Stimulated activated CD4-positive, alpha-beta T cell treated with anti-CD3 and anti-CD28 coated beads, Interleukin-4, amount 100 ng/mL, for 24 hours (primary cell): ENCODE results near the gene ANO10.
"Not testable (repeated sequence)": the region's sequence is repeated elsewhere in the genome, so short reads cannot be mapped to it uniquely, and the experiment has no call there.

Experiments used
- DNase-seq: peaks from one replicate; pipeline ENCODE4 v3.0.0-alpha.2; 2020

The ANO10 gene

DNA sequence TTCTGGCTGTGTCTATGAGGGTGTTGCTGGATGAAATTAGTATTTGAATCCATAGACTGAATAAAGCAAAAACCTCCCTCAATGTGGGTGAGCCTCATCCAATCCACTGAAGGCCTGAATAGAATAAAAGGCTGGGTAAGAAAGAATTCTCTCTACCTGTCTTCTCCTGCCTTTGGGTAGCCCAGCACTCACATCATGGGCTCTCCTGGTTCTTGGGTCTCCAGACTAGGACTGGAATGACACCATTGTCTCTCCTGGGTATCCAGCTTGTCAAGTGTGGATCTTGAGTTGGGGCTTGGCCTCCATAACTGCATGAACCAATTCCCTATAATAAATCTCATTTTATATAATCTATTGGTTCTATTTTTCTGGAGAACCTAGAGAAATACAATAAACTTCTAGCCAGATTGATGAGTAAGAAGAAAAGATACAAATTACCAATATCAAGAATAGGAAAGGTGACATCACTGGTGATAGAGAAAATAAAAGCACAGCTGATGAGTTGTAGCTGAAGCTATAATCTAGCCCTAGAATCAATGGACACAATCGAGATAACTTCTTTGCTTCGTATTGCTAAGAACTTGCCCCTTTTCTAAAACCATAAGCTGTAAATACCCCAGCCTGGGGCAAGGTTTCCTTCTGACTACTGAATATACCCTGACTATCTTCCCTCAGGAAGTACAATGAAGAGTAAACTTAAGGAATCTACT is 106.4 kb downstream of the ANO10 start:
- DNase-seq, result no peak

DNA sequence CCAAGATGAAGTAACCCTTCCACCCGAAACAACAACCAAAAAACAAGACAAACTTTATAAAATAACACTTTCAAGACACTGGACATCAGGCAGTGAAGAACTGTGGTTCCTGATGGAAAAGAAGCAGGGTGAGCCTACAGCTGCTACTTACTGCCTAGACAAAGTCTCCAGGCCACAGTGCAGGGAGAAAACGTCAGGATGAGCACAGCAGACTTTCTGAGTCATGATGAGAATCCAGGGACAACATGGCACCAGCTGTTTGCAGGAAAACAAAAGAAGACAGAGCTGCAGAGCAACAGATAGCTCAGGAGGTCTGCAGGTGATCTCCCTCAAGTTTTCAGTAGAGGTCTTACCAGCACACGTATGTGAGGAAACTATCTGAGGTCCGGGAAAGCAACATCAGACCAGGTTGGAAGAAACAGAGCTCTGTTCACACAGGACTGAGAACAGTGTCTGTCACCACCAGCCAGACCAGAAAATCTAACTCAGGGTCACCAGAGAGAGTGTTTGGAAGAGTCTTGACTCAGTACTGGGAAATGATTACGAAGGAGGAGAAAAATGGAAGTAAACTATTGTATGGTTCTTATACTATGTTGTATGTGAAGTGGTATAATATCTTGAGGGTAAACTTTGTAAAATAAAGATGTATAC is 108.9 kb downstream of the ANO10 start:
- no peak for DNase-seq

DNA sequence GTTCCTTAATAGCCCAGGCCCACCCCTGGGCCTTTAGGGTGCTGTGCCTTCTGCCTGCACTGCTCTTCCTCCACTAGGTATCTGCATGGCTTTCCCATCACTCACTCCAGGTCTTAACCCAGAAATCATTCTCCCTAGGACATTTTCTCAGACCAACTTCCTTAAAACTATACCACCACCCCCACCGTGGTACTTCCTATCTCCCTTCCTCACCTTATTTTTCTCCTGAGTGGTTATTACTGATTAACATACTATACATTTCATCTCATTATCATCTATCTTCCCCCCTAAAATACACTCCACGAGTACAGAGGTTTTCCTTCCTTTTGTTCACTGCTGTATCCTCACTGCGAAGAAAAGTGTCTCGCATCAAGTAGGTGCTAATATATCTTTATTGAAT is 115.2 kb downstream of the ANO10 start:
- no peak for DNase-seq

DNA sequence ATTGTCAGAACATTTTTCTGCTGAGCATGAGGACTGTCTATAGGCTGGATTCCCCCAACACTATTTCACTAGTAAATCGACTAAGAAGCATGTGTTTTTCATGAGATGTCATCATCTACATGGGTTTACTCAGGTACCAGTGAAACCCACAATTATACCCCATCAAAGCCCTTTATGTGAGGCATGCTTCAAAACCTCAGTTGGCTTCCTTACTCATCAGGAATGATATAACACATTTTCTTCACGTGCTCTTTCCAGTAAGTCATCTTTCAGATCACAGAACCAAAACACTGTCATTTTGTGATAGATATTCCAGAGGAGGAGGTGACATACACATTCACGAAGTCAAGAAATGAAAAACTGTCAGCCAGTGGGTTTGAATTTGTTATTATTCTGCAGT is 116.5 kb downstream of the ANO10 start:
- peak; percentile 20 for DNase-seq

DNA sequence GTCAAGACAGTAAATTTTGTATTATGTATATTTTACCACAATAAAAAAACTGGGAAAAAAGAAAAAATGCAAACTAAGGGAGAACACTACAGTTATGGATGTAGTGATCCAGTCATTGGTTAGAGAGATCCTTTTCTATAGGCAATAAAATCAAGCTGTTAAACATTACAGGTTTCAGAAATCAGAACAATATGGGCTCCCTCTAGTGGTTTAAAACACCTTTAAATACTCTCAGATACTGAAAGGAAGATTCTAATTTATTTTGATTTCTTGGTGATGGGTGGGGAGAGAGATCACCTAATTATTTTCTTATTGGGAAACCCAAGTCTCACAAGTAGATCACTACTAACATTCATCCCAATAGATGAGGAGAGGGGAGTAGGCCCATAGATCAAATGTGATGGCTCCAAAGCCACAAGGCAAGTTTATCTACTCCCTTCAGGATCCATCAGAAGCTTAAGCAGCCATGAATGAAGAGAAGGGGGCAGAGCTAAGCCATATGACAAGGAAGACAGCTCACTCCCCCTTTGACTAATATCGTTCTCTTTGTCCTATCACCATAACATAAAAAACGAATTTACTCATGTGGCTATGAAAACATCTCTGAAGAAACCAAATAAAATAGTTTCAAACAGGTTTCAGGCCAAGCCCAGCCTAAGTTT is 118.6 kb downstream of the ANO10 start:
- no peak for DNase-seq

DNA sequence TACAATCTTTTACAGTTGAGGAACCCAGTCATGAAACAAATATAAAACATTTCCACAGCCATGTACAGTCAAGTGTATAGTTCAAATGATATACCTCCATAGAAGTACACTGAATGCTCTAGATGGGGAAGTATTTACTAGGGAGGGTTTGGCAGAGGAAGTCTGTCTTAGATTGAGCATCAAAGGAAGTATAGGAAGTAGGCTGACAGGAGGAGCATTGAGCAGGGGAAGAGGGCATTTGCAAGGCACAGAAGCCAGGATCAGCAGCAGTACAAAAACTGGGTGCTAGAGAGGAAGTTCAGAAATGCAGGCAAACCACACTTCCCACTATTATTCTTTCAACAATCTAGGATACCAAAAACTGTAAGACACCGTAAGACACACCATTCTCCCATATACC is 122.6 kb downstream of the ANO10 start:
- DNase-seq, result no peak

DNA sequence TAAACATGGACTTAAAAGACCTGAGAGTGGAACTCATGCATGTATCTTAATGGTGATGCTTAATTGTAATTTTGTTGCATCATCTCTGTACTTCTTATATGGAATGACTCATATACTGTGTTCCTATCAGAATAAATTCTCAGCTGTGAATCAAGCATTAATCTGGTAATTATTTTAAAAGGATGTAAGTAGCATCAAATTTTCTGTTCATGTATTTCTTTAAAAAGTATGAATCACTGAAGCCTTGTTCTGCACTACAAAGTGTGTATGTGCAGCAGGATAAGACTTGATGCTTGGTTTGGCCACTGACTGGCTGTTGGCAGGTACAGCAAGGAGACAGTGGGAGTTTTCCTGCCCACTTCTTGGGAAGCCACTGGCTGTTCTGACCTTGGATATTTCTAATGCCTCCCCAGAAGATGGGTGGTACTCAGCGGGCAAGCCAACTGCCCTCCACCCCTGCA is 123.9 kb downstream of the ANO10 start:
- no peak for DNase-seq

DNA sequence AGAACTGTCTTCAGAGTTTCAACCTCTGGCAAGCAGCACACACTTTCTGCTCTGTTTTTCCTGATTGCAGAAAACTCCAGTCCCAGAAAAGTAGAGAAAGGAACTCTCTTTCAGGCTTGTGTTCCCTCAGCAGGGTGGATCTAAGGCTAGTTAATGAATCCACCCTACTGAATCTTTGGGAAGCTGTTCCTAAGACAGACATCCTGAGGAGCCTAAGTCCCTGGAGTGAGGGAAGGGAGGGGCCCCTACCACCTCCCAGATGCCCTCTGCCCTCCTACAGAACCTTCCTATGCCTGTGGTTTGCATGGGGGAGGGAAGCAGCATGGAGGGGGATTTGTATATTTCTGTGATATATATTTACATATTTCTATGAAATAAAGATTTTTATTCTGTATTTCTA is 124.4 kb downstream of the ANO10 start:
- no peak for DNase-seq

DNA sequence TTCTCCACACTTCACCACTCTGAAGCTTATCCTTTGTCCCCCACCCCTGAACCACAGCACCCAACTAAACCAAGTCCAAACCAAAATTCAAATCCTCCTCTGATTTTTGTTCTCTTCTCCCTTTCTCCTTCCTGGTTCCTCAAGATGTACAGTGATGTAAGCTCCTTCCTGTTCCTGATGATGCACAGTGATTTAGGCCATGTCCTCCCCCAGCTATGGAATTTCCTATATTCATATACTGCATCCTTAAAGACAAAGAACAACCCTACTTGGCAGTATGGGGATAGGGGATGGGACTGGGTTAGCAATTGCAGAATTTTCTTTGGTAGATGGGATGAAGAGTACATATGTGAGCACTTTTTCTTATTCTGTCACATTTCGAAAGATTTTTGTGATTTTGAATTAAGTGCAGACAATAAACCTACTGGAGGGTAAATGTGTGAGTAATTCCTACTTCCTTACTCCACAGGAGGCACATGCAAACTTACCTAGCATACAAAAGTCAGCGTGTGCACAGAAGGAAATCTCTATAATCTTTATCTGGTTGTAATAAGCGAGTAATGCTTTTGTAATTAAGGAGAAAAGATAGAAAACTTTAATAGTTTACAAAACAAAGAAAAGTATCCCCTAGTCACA is 125.0 kb downstream of the ANO10 start:
- no peak for DNase-seq

DNA sequence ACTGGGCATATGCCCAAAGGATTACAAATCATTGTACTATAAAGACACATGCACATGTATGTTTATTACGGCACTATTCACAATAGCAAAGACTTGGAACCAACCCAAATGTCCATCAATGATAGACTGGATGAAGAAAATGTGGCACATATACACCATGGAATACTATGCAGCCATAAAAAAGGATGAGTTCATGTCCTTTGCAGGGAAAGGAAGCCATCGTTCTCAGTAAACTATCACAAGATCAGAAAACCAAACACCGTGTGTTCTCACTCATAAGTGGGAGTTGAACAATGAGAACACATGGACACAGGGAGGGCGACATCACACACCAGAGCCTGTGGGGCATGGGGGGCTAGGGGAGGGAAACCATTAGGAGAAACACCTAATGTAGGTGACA is 128.9 kb downstream of the ANO10 start:
- DNase-seq, result not testable (repeated sequence)

DNA sequence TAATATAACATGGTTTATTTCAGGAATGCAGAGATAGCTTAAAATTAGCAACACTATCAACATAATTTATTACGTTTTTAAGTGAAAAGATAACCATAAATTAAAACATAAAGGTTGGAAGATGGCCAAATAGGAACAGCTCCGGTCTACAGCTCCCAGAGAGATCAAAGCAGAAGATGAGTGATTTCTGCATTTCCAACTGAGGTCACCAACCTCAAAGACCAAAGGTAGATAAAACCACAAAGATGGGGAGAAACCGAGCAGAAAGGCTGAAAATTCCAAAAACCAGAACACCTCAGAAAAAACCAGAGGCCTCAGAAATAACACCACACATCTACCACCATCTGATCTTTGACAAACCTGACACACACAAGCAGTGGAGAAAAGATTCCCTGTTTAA is 130.0 kb downstream of the ANO10 start:
- not testable (repeated sequence) for DNase-seq

DNA sequence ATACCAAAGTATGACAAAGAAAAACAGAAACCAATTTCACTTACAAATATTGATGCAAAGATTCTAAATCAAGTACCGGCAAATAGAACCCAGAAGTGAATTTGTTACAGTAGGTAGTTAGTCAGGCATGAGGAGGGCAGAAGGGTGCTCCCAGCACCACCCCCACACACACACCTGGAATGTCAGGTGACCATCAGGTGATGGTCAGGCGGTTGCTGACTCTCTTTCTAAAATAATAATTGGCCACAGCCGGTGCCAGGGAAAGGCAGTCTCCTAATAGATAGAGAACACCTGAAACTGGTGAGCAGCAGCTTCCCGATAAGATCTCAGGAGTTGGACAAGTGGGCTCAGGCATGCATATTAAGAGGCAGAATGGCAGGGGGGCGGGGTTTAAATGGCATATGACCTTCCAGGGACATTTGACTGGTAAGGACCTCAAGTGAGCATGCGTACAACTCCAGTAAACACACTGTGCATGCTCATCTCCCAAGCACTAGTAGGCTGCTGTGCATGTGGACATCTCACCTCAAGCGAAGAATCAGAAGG is 131.1 kb downstream of the ANO10 start:
- no peak for DNase-seq

DNA sequence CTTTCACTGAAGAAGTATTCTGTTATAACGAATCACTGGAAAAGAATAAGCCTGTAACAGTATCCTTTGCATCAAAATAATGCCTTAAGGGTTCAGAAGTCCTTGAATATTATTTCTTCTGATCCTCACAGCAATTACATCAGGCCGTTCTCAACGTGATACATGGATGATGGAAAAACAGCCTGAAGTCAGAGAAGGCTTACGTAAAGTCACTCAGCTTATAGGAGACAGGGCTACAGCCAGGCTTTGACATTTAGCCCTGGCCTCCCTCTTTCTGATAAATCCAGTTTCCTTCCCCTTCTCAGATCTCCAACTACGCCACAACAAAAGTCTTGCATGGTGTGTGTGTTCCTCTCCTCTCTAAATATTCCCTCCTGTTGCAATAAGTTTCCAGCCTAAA is 131.9 kb downstream of the ANO10 start:
- DNase-seq, result no peak

DNA sequence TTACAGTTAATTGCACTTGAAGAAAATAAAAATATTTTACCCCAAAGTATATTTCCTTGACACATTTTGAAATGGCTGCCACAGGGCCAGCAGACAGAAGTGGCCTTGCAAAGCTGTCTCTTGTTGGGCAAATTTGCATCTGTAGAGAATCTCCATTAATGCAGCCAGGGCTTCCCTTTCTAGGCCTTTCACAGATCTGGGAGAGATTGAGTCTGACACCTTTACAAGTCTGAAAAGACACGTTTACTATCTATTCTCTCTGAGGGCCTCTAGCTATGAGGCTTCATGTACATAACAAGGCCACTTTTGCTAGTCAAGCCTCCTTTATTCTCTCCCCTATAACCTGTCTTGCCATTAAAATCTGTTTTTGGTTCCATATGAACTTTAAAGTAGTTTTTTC is 135.9 kb downstream of the ANO10 start:
- DNase-seq, result no peak

DNA sequence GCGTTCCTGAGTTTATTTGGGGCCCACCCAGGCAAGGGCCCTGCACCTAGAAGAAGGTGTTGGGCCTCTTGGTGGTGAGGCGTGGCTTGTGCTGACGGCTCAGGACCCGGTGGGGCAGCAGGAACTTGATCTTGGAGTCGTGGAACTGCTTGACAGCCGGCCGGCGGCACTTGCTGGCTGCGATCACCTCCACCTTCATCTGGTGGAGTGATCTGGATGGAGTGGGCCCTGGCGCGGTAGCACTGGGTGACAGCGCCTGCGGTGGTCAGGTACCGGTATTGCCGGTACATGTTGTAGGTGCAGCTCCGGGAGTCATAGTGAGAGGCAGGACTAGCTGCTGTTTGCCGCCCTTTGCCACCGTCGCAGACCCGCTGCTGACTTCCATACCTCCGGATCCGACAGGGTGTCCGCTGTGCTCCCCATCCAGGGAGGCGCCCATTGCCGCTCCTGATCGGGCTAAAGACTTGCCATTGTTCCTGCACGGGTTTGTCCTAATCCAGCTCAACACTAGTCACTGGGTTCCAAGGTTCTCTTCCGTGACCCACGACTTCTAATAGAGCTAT is 136.8 kb downstream of the ANO10 start:
- DNase-seq, result no peak

DNA sequence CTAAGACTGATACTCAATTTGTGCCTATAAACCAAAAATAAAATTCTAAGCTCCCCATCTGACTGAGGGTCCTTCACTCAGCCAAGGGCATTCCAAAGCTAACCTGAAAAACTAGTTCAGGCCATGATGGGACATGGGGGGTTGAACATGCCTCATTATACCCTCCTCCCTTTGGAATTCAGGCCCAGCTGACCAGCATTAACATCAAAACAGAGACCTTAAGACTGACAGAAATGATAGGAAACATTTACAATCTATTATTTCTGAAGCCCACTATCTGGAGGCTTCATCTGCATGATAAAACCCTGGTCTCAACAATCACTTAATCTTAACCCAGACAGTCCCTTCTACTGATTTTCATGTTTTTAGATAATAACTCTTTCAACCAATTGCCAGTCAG is 140.4 kb downstream of the ANO10 start:
- no peak for DNase-seq

DNA sequence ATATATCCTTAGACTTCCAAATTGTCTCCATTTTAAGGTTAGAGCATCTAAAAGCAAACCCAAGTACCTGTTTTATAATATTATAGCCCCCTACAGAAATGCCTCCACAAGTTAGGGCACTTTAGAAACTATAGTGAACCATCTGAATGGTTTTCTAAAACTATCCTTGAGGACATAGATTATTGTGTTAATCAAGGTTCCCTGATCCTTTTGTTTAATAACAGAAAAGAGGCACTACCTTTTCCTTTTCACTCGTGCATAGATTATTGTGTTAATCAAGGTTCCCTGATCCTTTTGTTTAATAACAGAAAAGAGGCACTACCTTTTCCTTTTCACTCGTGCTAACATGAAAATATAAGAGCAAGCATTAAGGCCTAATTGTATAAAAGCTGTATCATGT is 143.0 kb downstream of the ANO10 start:
- not testable (repeated sequence) for DNase-seq

DNA sequence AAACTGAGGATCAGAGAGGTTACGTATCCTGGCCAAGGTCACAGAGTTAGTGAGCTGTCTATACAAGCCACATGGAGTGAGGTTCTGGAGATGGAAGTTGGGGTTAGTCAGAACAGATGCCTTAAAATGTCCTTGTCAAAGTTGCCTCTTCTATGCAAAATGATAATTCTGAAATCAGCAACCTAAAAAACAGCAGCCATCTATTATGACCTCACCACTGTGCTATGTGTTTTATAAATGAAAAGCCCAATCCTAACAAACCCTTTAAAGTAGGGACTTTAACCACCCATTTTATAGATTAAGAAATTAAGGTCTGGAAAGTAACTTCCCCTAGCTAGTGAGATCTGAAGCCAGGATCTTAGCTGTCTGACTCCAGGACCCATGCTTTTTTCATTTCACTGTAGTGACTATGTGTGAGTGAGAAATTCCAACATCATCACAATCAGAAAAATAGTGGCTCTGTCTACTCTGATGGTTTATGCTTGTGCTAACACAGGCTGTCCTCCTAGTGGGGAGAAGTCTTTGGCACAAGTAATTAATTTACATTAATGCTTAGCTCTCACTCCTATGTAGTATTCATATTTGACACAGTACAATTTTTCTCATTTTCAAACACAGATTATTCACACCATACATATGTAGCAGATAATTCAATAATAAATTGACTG is 143.6 kb downstream of the ANO10 start:
- DNase-seq, result no peak

DNA sequence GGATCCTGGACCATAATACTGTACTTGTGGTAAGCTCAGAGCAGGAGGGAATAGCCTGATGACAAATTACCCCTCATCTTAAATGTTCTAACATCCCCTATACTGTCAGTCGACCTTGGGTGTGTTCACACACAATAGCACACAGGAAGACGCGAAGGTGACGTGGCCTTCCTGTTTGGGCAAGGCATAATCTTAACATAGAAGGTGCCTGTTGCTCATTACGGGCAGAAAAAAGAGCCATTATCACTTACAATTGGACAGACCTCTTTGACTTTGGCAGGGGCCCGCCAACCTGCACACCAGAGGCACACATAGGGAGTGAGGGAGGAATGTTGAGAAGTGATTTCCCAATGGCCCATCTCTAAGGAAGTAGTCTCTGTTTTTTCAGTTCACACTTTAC is 144.2 kb downstream of the ANO10 start:
- peak; percentile 54 for DNase-seq

DNA sequence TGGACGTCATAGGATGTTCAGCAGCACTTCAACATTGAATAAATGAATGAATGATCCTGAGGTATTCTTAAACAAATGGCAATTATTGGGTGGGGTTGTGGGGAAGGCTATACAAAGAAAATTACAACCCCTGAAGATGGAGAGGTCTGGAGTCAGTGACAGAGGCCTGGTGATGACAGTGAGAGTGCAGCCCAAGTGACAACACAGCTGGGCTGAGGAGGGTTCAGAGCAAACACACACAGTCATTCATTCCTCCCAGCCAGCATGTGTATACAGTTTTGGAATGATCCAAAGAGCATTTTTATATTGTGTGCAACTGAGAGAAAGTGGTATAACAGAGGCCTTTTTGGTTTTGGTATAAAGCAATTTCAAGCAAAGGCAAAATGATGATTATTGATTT is 148.1 kb downstream of the ANO10 start:
- no peak for DNase-seq

DNA sequence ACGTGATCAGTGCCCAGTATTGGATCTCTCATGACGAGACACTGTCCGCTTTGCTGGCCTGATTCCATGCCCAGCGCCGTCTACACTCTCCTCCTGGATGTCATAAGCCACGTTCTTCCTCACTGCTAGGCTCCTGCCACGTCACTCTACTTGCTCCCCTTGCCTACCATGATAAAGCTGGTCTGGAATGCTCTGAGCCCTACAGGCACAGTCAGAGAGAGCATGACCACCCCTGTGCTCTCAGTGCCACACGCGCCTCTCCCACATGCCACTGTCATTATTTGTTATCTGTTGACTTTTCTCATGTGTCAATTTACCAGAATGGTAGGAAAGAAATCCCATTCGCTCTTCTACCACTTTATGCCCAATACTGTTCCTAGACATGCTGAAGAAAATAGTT is 148.6 kb downstream of the ANO10 start:
- no peak for DNase-seq

DNA sequence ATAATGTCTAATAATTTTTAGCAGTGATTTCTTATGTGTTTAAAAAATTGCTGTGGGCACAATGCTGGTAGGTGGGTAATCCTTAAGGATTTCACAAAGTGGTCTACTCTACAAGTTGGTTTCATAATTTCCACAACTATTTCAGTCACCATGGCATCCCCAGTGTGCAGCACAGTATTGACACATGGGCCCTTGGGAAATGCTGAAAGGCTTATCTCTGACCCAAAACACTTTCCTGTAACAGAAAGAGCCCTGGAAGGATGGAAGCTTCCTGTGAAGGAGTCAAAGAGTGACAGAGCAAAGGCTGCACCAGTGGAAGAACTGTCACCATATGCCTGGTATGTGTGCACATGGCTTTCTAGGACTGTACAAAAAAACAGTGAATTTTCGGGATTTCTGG is 153.7 kb downstream of the ANO10 start:
- DNase-seq, result no peak

DNA sequence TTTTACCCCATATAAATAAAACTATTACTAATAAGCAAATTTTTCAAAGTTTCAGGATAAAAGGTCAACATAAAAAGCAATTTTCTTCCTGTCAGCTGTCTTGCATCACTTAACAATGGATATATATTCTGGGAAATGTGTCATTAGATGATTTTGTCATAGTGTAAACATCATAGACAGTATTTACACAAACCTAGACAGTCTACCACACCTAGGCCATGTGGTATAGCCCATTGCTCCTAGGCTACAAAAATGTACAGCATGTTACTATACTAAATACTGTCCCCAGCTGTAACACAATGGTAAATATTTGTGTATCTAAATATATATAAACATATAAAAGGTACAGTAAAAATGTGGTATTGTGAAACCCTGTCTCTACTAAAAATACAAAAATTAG is 156.7 kb downstream of the ANO10 start:
- no peak for DNase-seq
